ENCODE data around the gene ZNF436. TPM values are rescaled to one million over a fixed set of nuclear protein-coding genes. Genes with fewer than 3 reads are reported as not detected.
A peak's percentile ranks its signal among the peaks of the same experiment; 100 is the strongest.

The ZNF436 gene
- total RNA-seq (4.1 TPM), polyA plus RNA-seq (1 to 10 TPM; 2.1 to 5.2 (median 2.9) TPM)

DNA sequence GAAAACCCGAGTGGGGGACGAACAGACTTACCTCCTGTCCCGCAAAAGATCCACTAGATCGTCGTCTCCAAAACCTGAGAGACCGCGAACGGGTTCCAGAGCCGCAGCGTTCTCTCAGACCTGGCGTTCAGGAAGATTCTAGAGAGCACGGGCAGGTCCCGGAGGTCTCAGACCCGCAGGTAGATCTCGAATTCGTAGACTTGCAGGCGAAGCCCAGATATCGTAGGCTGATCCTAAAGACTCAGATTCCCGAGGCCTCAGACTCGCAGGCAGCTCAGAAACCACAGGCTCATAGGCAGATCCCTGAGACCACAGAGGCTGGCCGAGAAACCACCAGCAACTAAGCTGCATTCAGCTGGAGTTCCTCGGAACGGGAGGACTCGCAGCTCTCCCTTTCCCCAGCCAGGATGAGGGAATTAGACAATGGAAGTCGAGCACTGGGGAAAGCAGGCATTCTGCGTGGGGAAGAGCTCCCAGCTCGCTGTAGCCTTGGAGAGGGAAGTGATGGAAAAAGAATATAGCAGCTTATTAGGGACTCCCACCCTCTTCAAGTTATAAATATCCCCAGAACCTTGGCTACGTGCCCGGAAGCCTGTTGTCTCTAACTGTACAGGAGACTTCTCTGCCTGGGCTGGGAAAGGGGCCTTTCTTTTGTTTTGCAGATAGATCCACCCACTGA is at the start of gene ZNF436:
Gene ZNF436 (minus strand): TSS at position 502 of the 679 bp plus-strand sequence. CDS start 1,831 bp downstream, outside the sequence.
- H3K36me3 ChIP-seq (ENCODE audit: control insufficient read depth, insufficient read depth, low read length), result peaks cover 4% of the 10 kb centered on the region
- peaks cover 17 to 37% (median 19%) of the 10 kb centered on the region in 4 donors for H3K4me1 Mint-ChIP-seq
- DNase-seq (peak in 2 of 3 donors; percentile 34 to 37), ATAC-seq (ENCODE audit: low read depth in 2 of 2) (no peak)
- H3K36me3 Mint-ChIP-seq, result peaks cover 14% of the 10 kb centered on the region
- H3K4me1 ChIP-seq (ENCODE audit: control insufficient read depth, insufficient read depth, low read length, poor library complexity, severe bottlenecking), result peaks cover 22% of the 10 kb centered on the region
- H3K4me3 ChIP-seq (ENCODE audit: low read depth, low read length), result peak within 1 kb of the TSS; percentile 99
- no peaks in the 10 kb centered on the region for H3K27me3 ChIP-seq (ENCODE audit: control insufficient read depth, insufficient read depth, low read length)
- peaks cover 0 to 1% of the 10 kb centered on the region in 2 experiments for H3K9me3 ChIP-seq (ENCODE audit: control insufficient read depth in 2 of 2, low read length in 2 of 2)
- peaks cover 0 to 8% (median 0%) of the 10 kb centered on the region in 7 donors for H3K9me3 Mint-ChIP-seq
- peak within 1 kb of the TSS; percentile 90 for H3K27ac ChIP-seq (ENCODE audit: insufficient read depth, low read length, poor library complexity, severe bottlenecking)
- H3K27me3 Mint-ChIP-seq, result no peaks in the 10 kb centered on the region
- peak within 1 kb of the TSS; percentile 90 to 99 (median 96) for H3K27ac Mint-ChIP-seq
- H3K4me3 Mint-ChIP-seq, result peak within 1 kb of the TSS; percentile 96 to 99 (median 99)

DNA sequence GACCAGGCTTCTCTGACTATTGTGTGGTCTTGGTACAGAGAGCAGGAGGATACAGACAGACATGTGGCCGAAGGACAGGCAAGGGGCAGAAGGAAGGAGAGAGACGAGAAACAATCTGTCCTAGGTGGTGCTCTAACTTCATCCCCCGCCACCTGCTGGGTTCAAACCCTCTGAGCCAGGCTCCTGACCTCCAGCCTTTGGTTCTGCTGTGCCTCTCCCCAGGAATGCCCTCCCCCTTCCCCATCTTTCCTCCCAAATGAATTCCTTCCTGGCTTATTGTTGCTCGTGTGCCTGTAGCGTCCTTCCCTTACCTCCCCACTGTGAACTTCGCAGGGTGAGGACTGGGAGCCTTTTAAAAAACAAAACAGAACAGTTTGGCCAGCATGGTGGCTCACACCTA is 49.5 kb upstream of the ZNF436 start:
- H3K9me3 Mint-ChIP-seq, result no peaks in the 10 kb centered on the region

DNA sequence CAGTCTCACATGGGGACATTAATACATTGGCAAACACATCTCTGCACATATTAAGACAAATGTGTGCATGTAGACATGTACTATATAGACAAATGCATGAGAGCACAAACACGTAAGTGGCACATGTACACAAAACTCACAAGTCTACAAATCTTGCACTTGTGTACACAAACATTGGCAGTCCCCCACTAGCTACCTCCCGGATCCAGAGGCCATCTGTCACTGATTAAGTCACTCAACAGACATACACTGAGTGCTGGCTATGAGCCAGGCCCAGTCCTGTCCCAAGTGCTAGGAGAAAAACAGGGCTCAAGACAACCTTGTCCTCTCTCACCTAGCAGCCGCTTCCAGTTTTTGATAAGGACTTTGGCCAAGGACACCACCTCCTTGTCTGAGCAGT is 47.9 kb upstream of the ZNF436 start:
- Histone ChIP-seq H3K27me3 (ENCODE audit: control insufficient read depth, insufficient read depth, low read length) (no peaks in the 10 kb centered on the region), H3K4me1 (ENCODE audit: control insufficient read depth, insufficient read depth, low read length, poor library complexity, severe bottlenecking) (peaks cover 8% of the 10 kb centered on the region), H3K27ac (ENCODE audit: insufficient read depth, low read length, poor library complexity, severe bottlenecking) (no peak overlapping the region), H3K36me3 (ENCODE audit: control insufficient read depth, insufficient read depth, low read length) (no peaks in the 10 kb centered on the region), H3K4me3 (ENCODE audit: low read depth, low read length) (no peak overlapping the region), H3K9me3 (ENCODE audit: control insufficient read depth in 2 of 2, low read length in 2 of 2) (no peaks in the 10 kb centered on the region)
- H3K27me3 Mint-ChIP-seq, result peaks cover 13% of the 10 kb centered on the region
- ATAC-seq (ENCODE audit: low read depth in 2 of 2) (no peak), DNase-seq (no peak)
- H3K9me3 Mint-ChIP-seq, result no peaks in the 10 kb centered on the region
- H3K27ac Mint-ChIP-seq, result no peak overlapping the region
- H3K4me3 Mint-ChIP-seq, result no peak overlapping the region
- peaks cover 0 to 19% (median 10%) of the 10 kb centered on the region in 4 donors for H3K4me1 Mint-ChIP-seq
- H3K36me3 Mint-ChIP-seq, result no peaks in the 10 kb centered on the region

More for the DNA sequence above, 49.5 kb upstream of the ZNF436 start:
- H3K36me3 Mint-ChIP-seq, result no peaks in the 10 kb centered on the region
- H3K27ac ChIP-seq (ENCODE audit: insufficient read depth, low read length, poor library complexity, severe bottlenecking), result no peak overlapping the region
- H3K36me3 ChIP-seq (ENCODE audit: control insufficient read depth, insufficient read depth, low read length), result no peaks in the 10 kb centered on the region
- H3K27ac Mint-ChIP-seq, result no peak overlapping the region
- H3K4me3 ChIP-seq (ENCODE audit: low read depth, low read length), result no peak overlapping the region
- DNase-seq (no peak), ATAC-seq (ENCODE audit: low read depth in 2 of 2) (no peak)
- H3K4me1 ChIP-seq (ENCODE audit: control insufficient read depth, insufficient read depth, low read length, poor library complexity, severe bottlenecking), result peaks cover 23% of the 10 kb centered on the region
- peaks cover 20% of the 10 kb centered on the region for H3K27me3 Mint-ChIP-seq
- H3K4me1 Mint-ChIP-seq, result peaks cover 0 to 30% (median 11%) of the 10 kb centered on the region in 4 donors
- H3K9me3 ChIP-seq (ENCODE audit: control insufficient read depth in 2 of 2, low read length in 2 of 2), result no peaks in the 10 kb centered on the region
- H3K4me3 Mint-ChIP-seq, result no peak overlapping the region
- peaks cover 2% of the 10 kb centered on the region for H3K27me3 ChIP-seq (ENCODE audit: control insufficient read depth, insufficient read depth, low read length)

DNA sequence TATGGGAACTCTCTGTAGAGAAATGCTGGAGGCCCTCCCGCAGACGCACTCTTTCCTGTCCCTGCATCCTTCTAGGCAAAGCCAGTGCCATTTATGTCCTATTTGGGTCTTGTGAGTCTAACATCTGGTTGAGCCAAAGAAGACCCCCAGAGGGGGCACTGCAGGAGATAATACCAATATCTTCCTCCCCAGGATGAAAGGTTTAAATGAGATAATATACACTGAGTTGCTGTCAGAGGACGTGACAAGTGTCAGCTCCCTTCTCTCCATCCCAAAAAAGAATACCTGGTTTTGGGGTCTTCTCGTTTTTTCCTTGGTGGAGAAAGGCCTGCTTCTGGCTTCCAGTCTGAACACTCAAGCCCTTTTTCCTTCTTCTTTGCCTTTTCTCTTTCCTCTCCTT is 47.3 kb upstream of the ZNF436 start:
- no peak for ATAC-seq (ENCODE audit: low read depth in 2 of 2)

DNA sequence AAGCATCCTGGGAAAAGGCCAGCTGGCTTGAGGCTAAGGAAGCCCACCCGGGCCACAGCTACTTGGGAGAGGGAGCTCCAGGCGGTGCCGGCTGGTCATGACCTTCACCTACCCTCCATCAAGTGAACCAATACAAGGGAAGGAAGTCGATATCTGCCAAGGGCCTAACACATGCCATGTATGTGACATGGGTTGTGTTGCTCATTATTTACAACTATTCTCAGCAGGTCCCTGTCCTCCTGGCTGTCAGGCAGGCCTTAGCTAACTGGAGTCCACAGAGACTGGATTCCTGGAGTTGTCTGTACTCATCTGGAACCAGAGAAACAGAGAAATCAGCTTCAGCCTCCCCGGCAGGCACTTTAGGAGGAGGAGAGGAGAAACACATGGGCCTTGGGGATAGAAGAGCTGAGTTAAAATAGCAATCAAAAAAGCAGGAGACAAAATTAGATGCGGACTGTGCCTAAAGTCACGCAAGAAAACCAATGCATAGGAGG is 39.2 kb upstream of the ZNF436 start:
- Mint-ChIP-seq H3K36me3 (peaks cover 3% of the 10 kb centered on the region), H3K4me3 (no peak overlapping the region), H3K27ac (no peak overlapping the region), H3K4me1 (peaks cover 0 to 7% (median 4%) of the 10 kb centered on the region in 4 donors), H3K9me3 (no peaks in the 10 kb centered on the region), H3K27me3 (no peaks in the 10 kb centered on the region)
- ATAC-seq (ENCODE audit: low read depth in 2 of 2) (no peak), DNase-seq (no peak)
- Histone ChIP-seq H3K27me3 (ENCODE audit: control insufficient read depth, insufficient read depth, low read length) (no peaks in the 10 kb centered on the region), H3K36me3 (ENCODE audit: control insufficient read depth, insufficient read depth, low read length) (no peaks in the 10 kb centered on the region), H3K27ac (ENCODE audit: insufficient read depth, low read length, poor library complexity, severe bottlenecking) (no peak overlapping the region), H3K4me3 (ENCODE audit: low read depth, low read length) (no peak overlapping the region), H3K4me1 (ENCODE audit: control insufficient read depth, insufficient read depth, low read length, poor library complexity, severe bottlenecking) (no peaks in the 10 kb centered on the region), H3K9me3 (ENCODE audit: control insufficient read depth in 2 of 2, low read length in 2 of 2) (no peaks in the 10 kb centered on the region)

More for the DNA sequence above, 47.3 kb upstream of the ZNF436 start:
- no peaks in the 10 kb centered on the region for H3K36me3 Mint-ChIP-seq
- peaks cover 0 to 13% (median 5%) of the 10 kb centered on the region in 4 donors for H3K4me1 Mint-ChIP-seq
- DNase-seq, result no peak
- H3K4me3 Mint-ChIP-seq, result no peak overlapping the region
- H3K9me3 Mint-ChIP-seq, result no peaks in the 10 kb centered on the region
- peaks cover 7% of the 10 kb centered on the region for H3K27me3 Mint-ChIP-seq
- Histone ChIP-seq H3K27ac (ENCODE audit: insufficient read depth, low read length, poor library complexity, severe bottlenecking) (no peak overlapping the region), H3K9me3 (ENCODE audit: control insufficient read depth in 2 of 2, low read length in 2 of 2) (no peaks in the 10 kb centered on the region), H3K4me3 (ENCODE audit: low read depth, low read length) (no peak overlapping the region), H3K4me1 (ENCODE audit: control insufficient read depth, insufficient read depth, low read length, poor library complexity, severe bottlenecking) (peaks cover 2% of the 10 kb centered on the region), H3K36me3 (ENCODE audit: control insufficient read depth, insufficient read depth, low read length) (no peaks in the 10 kb centered on the region), H3K27me3 (ENCODE audit: control insufficient read depth, insufficient read depth, low read length) (no peaks in the 10 kb centered on the region)
- no peak overlapping the region for H3K27ac Mint-ChIP-seq

DNA sequence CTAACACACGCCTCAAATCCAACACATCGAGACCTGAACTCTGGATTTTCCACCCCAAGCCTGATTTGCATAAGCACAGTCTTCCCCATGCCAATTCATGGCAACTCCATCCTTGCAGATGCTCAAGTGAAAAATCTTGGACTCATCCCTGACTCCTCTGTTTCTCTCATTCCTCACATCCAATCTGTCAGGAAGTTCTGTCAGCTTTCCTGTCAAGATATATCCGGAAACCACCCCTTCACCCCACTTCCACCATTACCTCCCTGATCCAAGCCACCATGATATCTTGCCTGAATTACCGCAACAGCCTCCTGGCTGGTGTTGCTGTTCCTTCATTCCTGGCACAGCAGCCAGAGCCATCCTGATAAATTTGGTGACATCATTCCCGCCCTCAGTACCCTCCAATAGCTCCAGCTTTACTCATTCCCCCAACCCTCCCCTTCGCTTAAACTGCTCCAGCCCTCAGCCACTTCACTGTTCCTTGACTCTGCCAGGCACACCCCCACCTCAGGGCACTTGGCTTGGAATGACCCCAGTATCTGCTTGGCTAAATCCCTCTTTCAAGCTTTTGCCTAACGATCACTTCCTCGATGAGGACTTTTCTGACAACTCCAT is 37.5 kb upstream of the ZNF436 start:
- no peak for DNase-seq
- H3K4me1 Mint-ChIP-seq, result peaks cover 0 to 13% (median 6%) of the 10 kb centered on the region in 4 donors
- H3K27me3 ChIP-seq (ENCODE audit: control insufficient read depth, insufficient read depth, low read length), result no peaks in the 10 kb centered on the region

DNA sequence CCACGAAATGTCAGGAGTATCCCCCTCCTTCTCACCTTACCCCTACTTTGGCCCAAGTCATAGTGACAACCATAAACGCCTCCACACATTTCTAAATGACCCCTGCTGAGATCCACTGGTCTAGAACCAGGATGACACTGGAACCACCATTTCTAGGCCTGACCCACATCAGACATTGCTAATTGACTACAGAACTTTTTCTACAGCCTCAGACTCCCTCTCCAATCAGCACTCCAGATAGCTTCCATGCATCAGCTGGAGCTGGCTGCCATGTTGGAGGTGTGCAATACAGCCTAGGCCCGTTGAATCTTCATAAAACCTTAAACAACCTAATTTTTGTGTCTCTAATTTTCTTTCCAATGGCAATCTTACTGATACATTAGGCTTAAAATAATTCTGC is 36.3 kb upstream of the ZNF436 start:
- DNase-seq (no peak), ATAC-seq (ENCODE audit: low read depth in 2 of 2) (no peak)
- Mint-ChIP-seq H3K36me3 (peaks cover 6% of the 10 kb centered on the region), H3K9me3 (no peaks in the 10 kb centered on the region), H3K4me1 (peaks cover 0 to 13% (median 6%) of the 10 kb centered on the region in 4 donors), H3K27me3 (no peaks in the 10 kb centered on the region), H3K27ac (no peak overlapping the region), H3K4me3 (no peak overlapping the region)
- no peaks in the 10 kb centered on the region for H3K27me3 ChIP-seq (ENCODE audit: control insufficient read depth, insufficient read depth, low read length)
- no peaks in the 10 kb centered on the region for H3K4me1 ChIP-seq (ENCODE audit: control insufficient read depth, insufficient read depth, low read length, poor library complexity, severe bottlenecking)
- no peak overlapping the region for H3K4me3 ChIP-seq (ENCODE audit: low read depth, low read length)
- no peaks in the 10 kb centered on the region for H3K9me3 ChIP-seq (ENCODE audit: control insufficient read depth in 2 of 2, low read length in 2 of 2)
- H3K27ac ChIP-seq (ENCODE audit: insufficient read depth, low read length, poor library complexity, severe bottlenecking), result no peak overlapping the region
- no peaks in the 10 kb centered on the region for H3K36me3 ChIP-seq (ENCODE audit: control insufficient read depth, insufficient read depth, low read length)

More for the DNA sequence above, 37.5 kb upstream of the ZNF436 start:
- no peaks in the 10 kb centered on the region for H3K9me3 ChIP-seq (ENCODE audit: control insufficient read depth in 2 of 2, low read length in 2 of 2)
- Mint-ChIP-seq H3K36me3 (peaks cover 6% of the 10 kb centered on the region), H3K9me3 (no peaks in the 10 kb centered on the region), H3K27ac (no peak overlapping the region), H3K4me3 (no peak overlapping the region), H3K27me3 (no peaks in the 10 kb centered on the region)
- no peak overlapping the region for H3K4me3 ChIP-seq (ENCODE audit: low read depth, low read length)
- H3K4me1 ChIP-seq (ENCODE audit: control insufficient read depth, insufficient read depth, low read length, poor library complexity, severe bottlenecking), result no peaks in the 10 kb centered on the region
- no peaks in the 10 kb centered on the region for H3K36me3 ChIP-seq (ENCODE audit: control insufficient read depth, insufficient read depth, low read length)
- H3K27ac ChIP-seq (ENCODE audit: insufficient read depth, low read length, poor library complexity, severe bottlenecking), result no peak overlapping the region
- ATAC-seq (ENCODE audit: low read depth in 2 of 2), result no peak
